ENCODE results near the gene P3H2. TPM values are rescaled to one million over a fixed set of nuclear protein-coding genes. Genes with fewer than 3 reads are reported as not detected.

P3H2 gene
- total RNA-seq, 2 donors from 2014 or later, result 14.6 to 22.2 TPM

DNA sequence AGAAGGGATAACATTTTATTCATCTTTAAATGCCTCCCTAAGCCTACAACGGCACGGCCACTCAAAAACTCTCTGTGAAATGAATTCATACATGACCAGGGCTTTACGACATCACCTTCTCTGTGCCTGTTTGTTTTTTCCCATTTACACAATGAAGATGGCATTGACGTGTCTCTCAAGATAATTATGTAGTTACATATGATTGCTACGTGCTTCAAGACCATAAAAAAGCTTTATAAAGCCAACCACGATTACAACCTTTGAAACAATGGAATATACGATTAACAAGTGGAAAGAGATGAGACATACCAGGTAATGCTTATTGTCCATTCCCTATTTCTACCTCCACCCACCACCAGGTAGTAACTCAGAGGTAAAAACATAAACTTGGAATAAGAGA lies 168.4 kb downstream of the P3H2 start:
- TF ChIP-seq, protein P1, sequence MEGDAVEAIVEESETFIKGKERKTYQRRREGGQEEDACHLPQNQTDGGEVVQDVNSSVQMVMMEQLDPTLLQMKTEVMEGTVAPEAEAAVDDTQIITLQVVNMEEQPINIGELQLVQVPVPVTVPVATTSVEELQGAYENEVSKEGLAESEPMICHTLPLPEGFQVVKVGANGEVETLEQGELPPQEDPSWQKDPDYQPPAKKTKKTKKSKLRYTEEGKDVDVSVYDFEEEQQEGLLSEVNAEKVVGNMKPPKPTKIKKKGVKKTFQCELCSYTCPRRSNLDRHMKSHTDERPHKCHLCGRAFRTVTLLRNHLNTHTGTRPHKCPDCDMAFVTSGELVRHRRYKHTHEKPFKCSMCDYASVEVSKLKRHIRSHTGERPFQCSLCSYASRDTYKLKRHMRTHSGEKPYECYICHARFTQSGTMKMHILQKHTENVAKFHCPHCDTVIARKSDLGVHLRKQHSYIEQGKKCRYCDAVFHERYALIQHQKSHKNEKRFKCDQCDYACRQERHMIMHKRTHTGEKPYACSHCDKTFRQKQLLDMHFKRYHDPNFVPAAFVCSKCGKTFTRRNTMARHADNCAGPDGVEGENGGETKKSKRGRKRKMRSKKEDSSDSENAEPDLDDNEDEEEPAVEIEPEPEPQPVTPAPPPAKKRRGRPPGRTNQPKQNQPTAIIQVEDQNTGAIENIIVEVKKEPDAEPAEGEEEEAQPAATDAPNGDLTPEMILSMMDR (IDR thresholded peaks at IDR 0.05), result no peak
- Histone ChIP-seq H3K27me3 (no peaks in the 10 kb centered on the region), H3K4me3 (no peak overlapping the region), H3K9ac (ENCODE audit: low read depth in 2 of 2, low read length in 2 of 2) (no peak overlapping the region), H3K27ac (no peak overlapping the region), H3K36me3 (no peaks in the 10 kb centered on the region), H3K4me1 (no peaks in the 10 kb centered on the region), H3K9me3 (no peaks in the 10 kb centered on the region)
- DNase-seq, result no peak
- intact Hi-C loops (cut with DNase I), result no loop called here

DNA sequence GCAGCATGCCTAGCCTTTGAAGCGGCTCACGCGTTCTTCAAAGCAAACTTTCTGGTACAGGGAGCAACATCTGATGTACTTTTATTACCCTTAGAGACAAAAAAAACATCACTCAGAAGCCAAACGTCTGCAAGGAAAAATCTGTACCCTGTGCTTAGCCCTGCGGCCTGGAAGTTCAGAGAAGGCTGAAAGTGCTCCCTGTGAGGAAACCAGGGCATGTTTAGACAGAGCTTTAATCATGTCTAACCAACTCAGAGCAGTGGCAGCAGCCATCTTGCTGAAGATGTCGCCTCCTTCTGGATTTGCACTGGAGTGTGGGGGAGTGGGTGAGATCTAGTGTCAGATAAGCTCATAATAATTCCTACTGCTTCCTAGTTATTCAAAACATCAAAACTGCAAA lies 170.4 kb downstream of the P3H2 start:
- no peaks in the 10 kb centered on the region for H3K27me3 ChIP-seq
- DNase-seq, result no peak
- H3K9me3 ChIP-seq, result no peaks in the 10 kb centered on the region
- H3K9ac ChIP-seq (ENCODE audit: low read depth in 2 of 2, low read length in 2 of 2), result no peak overlapping the region
- TF ChIP-seq, protein P1 (IDR thresholded peaks at IDR 0.05), result no peak
- H3K4me1 ChIP-seq, result no peaks in the 10 kb centered on the region
- intact Hi-C loops (cut with DNase I), result no loop called here
- no peak overlapping the region for H3K27ac ChIP-seq
- no peak overlapping the region for H3K4me3 ChIP-seq
- H3K36me3 ChIP-seq, result no peaks in the 10 kb centered on the region

DNA sequence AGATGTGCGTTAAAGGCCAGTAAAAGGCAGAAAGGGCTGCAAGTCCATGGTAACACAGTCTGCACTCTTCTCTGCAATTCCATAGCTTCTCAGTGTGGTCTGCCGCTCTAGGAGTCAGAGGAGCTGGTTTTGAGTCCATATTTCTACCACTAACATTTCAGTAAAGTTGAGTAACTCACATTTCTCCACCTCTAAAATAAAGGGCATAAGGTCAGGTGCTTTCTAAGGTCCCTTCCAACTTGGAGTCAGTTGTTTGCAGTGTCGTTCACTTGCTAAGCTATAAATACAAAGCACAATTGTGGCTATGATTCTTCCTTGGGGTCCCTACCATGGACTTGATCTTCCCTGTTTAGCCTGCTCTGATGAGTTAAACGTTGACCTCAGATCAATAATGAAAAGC lies 171.1 kb downstream of the P3H2 start:
- H3K9ac ChIP-seq (ENCODE audit: low read depth in 2 of 2, low read length in 2 of 2), result no peak overlapping the region
- no peak overlapping the region for H3K4me3 ChIP-seq
- intact Hi-C loops (cut with DNase I), result loop anchor here (5.0 to 10.0 kb wide), 3 partner anchors 295 to 677 kb away; no protein-coding TSS in a partner anchor
- H3K27me3 ChIP-seq, result no peaks in the 10 kb centered on the region
- H3K27ac ChIP-seq, result no peak overlapping the region
- no peaks in the 10 kb centered on the region for H3K9me3 ChIP-seq
- TF ChIP-seq, protein P1 (IDR thresholded peaks at IDR 0.05), result no peak
- H3K4me1 ChIP-seq, result no peaks in the 10 kb centered on the region
- H3K36me3 ChIP-seq, result no peaks in the 10 kb centered on the region
- no peak for DNase-seq

DNA sequence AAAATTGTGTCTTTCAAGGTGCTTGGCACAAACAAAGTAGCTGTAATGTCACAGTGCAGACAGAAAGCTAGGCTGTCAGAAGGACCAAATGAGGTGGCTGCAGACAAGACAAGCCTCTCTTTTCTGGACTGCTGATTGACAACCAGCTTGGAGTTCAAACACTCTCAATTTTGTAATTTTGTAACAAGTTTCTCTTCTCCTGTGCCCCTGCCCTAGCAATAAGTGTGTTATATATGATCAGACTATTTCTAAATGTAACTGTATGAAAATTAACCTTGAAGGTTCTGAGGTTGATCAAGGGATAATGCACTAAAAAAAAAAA lies 172.0 kb downstream of the P3H2 start:
- intact Hi-C loops (cut with DNase I), result loop anchor here (5.0 to 10.0 kb wide), 3 partner anchors 294 to 676 kb away; no protein-coding TSS in a partner anchor
- no peak for DNase-seq
- H3K9ac ChIP-seq (ENCODE audit: low read depth in 2 of 2, low read length in 2 of 2), result no peak overlapping the region
- H3K27ac ChIP-seq, result no peak overlapping the region
- H3K4me3 ChIP-seq, result no peak overlapping the region
- H3K9me3 ChIP-seq, result no peaks in the 10 kb centered on the region
- H3K27me3 ChIP-seq, result no peaks in the 10 kb centered on the region
- H3K36me3 ChIP-seq, result no peaks in the 10 kb centered on the region
- no peaks in the 10 kb centered on the region for H3K4me1 ChIP-seq
- TF ChIP-seq, protein P1 (IDR thresholded peaks at IDR 0.05), result no peak

DNA sequence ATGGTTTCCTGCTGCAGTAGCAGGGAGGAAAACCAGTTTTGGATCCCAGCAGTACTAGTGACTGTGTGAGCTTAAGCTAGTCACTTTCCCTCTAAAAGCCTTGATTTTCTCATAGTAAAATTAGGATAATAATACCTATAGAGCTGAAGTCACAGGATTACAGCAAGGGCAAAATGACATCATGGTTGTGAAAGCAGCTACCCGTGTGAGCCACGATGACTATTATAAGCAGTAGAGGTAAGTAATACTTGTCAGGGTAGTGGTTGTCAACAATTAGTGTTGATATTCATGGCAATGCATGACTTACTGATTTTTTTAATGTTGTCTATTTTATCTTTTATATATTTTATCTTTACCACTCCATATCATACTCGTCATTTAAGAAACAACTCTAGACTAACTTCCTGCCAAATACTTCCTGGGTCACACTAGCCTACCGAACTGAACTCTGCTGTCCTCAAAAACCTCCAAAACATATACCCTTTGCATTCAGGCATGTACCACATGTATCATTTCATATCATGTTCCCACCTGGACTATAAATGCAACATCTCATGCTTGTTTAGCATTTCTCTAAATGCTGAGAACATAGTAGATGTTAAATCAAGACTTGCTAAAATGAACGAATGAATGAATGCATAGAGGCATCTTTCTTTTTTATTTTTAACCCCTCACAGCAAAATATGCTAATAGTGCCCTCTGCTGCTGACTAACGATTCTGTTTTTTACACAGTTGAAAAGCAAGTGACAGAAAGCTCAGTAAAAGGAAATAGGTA lies 172.6 kb downstream of the P3H2 start:
- H3K9me3 ChIP-seq, result no peaks in the 10 kb centered on the region
- TF ChIP-seq, protein P1 (IDR thresholded peaks at IDR 0.05), result peak; percentile 49
- DNase-seq, result peak; percentile 46
- H3K27ac ChIP-seq, result no peak overlapping the region
- no peak overlapping the region for H3K4me3 ChIP-seq
- no peak overlapping the region for H3K9ac ChIP-seq (ENCODE audit: low read depth in 2 of 2, low read length in 2 of 2)
- no peaks in the 10 kb centered on the region for H3K4me1 ChIP-seq
- H3K27me3 ChIP-seq, result no peaks in the 10 kb centered on the region
- intact Hi-C loops (cut with DNase I), result loop anchor here (5.0 to 10.0 kb wide), 3 partner anchors 293 to 676 kb away; no protein-coding TSS in a partner anchor
- no peaks in the 10 kb centered on the region for H3K36me3 ChIP-seq

All from colonic mucosa (tissue), 4 donors.